GM23338 (cell line): ENCODE measurements around the gene ALPG.

Source experiments
- CREB1 ChIP-seq: fragments of 250-450 bp; sonication (Bioruptor Pico); IDR thresholded peaks from 2 replicates; pipeline ENCODE4 v1.5.0; 2020; ENCODE audit warnings: low read depth, mild to moderate bottlenecking, moderate library complexity
- ETS1 ChIP-seq: IDR thresholded peaks from 2 replicates; pipeline ENCODE4 v1.6.1; 2016; ENCODE audit warnings: antibody characterized with exemption
- EZH2 ChIP-seq: fragments of 200-600 bp; sonication (generic); IDR thresholded peaks from one replicate; pipeline ENCODE4 v1.8.0; 2017; ENCODE audit warnings: antibody characterized with exemption, mild to moderate bottlenecking, low read depth; ENCODE audit not compliant: unreplicated experiment
- EZH2phosphoT487 ChIP-seq: fragments of 200-600 bp; sonication (generic); IDR thresholded peaks from one replicate; pipeline ENCODE4 v1.8.1; 2018; ENCODE audit warnings: antibody characterized with exemption; ENCODE audit not compliant: unreplicated experiment
- JUNB ChIP-seq: IDR thresholded peaks from one replicate; pipeline ENCODE4 v1.6.1; 2016; ENCODE audit warnings: antibody characterized with exemption; ENCODE audit not compliant: unreplicated experiment
- POLR2AphosphoS5 ChIP-seq: IDR thresholded peaks from 2 replicates; pipeline ENCODE4 v1.6.1; 2016; ENCODE audit warnings: antibody characterized with exemption, low read depth
- REST ChIP-seq: IDR thresholded peaks from one replicate; pipeline ENCODE4 v1.6.1; 2018; ENCODE audit warnings: antibody characterized with exemption; ENCODE audit not compliant: unreplicated experiment
- STAT1 ChIP-seq: IDR thresholded peaks from one replicate; pipeline ENCODE4 v1.6.1; 2016; ENCODE audit warnings: antibody characterized with exemption; ENCODE audit not compliant: unreplicated experiment
- ZNF114 ChIP-seq: fragments of 250-450 bp; sonication (Bioruptor Pico); IDR thresholded peaks from 2 replicates; pipeline ENCODE4 v1.5.0; 2020; ENCODE audit warnings: mild to moderate bottlenecking, moderate library complexity
- TF ChIP-seq, protein P1 (sequence below), 2 experiments: fragments of 200-600 bp in 1 of 2; sonication (generic) in 1 of 2; conservative IDR thresholded peaks; 2 replicates each; pipeline versions ENCODE4 v1.5.1 to v1.6.1; 2016 to 2017; ENCODE audit warnings: antibody characterized with exemption in 2 of 2, low read depth in 2 of 2, mild to moderate bottlenecking in 2 of 2, moderate library complexity in 1 of 2

DNA sequence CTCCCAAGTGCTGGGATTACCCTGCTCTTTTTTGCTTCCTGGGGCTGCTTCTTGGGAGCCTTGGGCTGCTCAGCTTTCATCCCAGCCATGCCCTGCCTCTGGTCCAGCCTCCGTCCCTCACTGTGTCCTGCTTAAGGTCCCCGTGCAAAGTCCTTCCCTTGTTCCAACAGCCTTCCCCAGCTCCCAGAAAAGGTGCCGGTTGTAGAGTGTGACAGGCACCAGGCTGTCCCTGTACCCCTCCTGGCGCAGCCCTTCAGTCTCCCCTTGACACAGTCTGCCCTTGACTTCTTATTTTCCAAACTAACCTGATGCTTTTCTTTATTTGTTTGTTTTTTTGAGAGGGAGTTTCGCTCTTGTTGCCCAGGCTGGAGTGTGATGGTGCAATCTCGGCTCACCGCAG is 29.2 kb downstream of the ALPG start:
- TF ChIP-seq, protein P1, sequence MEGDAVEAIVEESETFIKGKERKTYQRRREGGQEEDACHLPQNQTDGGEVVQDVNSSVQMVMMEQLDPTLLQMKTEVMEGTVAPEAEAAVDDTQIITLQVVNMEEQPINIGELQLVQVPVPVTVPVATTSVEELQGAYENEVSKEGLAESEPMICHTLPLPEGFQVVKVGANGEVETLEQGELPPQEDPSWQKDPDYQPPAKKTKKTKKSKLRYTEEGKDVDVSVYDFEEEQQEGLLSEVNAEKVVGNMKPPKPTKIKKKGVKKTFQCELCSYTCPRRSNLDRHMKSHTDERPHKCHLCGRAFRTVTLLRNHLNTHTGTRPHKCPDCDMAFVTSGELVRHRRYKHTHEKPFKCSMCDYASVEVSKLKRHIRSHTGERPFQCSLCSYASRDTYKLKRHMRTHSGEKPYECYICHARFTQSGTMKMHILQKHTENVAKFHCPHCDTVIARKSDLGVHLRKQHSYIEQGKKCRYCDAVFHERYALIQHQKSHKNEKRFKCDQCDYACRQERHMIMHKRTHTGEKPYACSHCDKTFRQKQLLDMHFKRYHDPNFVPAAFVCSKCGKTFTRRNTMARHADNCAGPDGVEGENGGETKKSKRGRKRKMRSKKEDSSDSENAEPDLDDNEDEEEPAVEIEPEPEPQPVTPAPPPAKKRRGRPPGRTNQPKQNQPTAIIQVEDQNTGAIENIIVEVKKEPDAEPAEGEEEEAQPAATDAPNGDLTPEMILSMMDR (conservative IDR thresholded peaks at IDR 0.05; ENCODE audit: low read depth in 2 of 2), result no peak
- TF ChIP-seq REST (no peak), POLR2AphosphoS5 (no peak), EZH2 (no peak), CREB1 (CRISPR knock-in tag) (no peak), EZH2phosphoT487 (no peak), ETS1 (no peak), JUNB (no peak), STAT1 (no peak), ZNF114 (CRISPR knock-in tag) (no peak)
